Activated B cell treated with CpG ODN at 0.5 μM for 24 hours (primary cell): ENCODE measurements around the gene ERC2. TPM values are rescaled to one million over a fixed set of nuclear protein-coding genes. Genes with fewer than 3 reads are reported as not detected.

Experiments used
- ATAC-seq: fragments of 200-7000 bp; cut with Tn5 transposase; one replicate; pipeline ENCODE4 v1.10.0; 2021; ENCODE audit warnings: low read depth, mild to moderate bottlenecking, moderate library complexity
- CTCF ChIA-PET: fragments of 350-600 bp; sonication (Branson Sonifier 250); formaldehyde crosslinking; loops from one replicate; lab custom pipeline; 2021; ENCODE audit warnings: antibody characterized with exemption; lab: Charles Lee
- POLR2A ChIA-PET: fragments of 350-600 bp; sonication (Branson Sonifier 250); formaldehyde crosslinking; loops from one replicate; lab custom pipeline; 2021; ENCODE audit warnings: antibody characterized with exemption; lab: Charles Lee
- DNase-seq: peaks from one replicate; pipeline ENCODE4 v3.0.0; 2022
- H3K27ac Mint-ChIP-seq: one replicate; pipeline ENCODE4 v1.8.0; 2020; ENCODE audit warnings: mixed read lengths
- H3K27me3 Mint-ChIP-seq: one replicate; pipeline ENCODE4 v1.8.0; 2021; ENCODE audit warnings: mixed read lengths
- H3K36me3 Mint-ChIP-seq: one replicate; pipeline ENCODE4 v1.8.0; 2021; ENCODE audit warnings: low read depth, mixed read lengths
- H3K4me1 Mint-ChIP-seq: one replicate; pipeline ENCODE4 v1.8.0; 2021; ENCODE audit warnings: mixed read lengths
- H3K4me3 Mint-ChIP-seq: one replicate; pipeline ENCODE4 v1.8.0; 2020; ENCODE audit warnings: mild to moderate bottlenecking, mixed read lengths
- H3K9me3 Mint-ChIP-seq: one replicate; pipeline ENCODE4 v1.8.0; 2020; ENCODE audit warnings: mixed read lengths
- intact Hi-C: fragments of 100-400 bp; cut with micrococcal nuclease; formaldehyde crosslinking; loops from one replicate; pipeline ENCODE4 v1.15.1; 2024
- total RNA-seq: library from RNA; stranded (reverse); gene quantifications from 2 replicates; pipeline ENCODE4 v1.2.3, GENCODE V29; 2022
- TF ChIP-seq, protein P1 (sequence below): fragments of 200-600 bp; IDR thresholded peaks from one replicate; pipeline ENCODE4 v1.8.0; 2022; ENCODE audit warnings: antibody characterized with exemption, mild to moderate bottlenecking

The ERC2 gene
- total RNA-seq, 1 donor from 2014 or later: not detected

GRCh38 chr3:56295161-56295560, 173.1 kb downstream of the ERC2 start:
- CTCF ChIA-PET: no interaction called here
- TF ChIP-seq, protein P1, sequence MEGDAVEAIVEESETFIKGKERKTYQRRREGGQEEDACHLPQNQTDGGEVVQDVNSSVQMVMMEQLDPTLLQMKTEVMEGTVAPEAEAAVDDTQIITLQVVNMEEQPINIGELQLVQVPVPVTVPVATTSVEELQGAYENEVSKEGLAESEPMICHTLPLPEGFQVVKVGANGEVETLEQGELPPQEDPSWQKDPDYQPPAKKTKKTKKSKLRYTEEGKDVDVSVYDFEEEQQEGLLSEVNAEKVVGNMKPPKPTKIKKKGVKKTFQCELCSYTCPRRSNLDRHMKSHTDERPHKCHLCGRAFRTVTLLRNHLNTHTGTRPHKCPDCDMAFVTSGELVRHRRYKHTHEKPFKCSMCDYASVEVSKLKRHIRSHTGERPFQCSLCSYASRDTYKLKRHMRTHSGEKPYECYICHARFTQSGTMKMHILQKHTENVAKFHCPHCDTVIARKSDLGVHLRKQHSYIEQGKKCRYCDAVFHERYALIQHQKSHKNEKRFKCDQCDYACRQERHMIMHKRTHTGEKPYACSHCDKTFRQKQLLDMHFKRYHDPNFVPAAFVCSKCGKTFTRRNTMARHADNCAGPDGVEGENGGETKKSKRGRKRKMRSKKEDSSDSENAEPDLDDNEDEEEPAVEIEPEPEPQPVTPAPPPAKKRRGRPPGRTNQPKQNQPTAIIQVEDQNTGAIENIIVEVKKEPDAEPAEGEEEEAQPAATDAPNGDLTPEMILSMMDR: no peak
- ATAC-seq (no peak), DNase-seq (no peak)
- intact Hi-C loops: no loop called here
- Mint-ChIP-seq H3K4me1 (no peaks in the 10 kb centered on the region), H3K9me3 (peaks cover 8% of the 10 kb centered on the region), H3K27me3 (peaks cover 4% of the 10 kb centered on the region), H3K4me3 (no peak overlapping the region), H3K27ac (no peak overlapping the region), H3K36me3 (no peaks in the 10 kb centered on the region)
- POLR2A ChIA-PET: no interaction called here

GRCh38 chr3:56294286-56294685, 174.0 kb downstream of the ERC2 start:
- POLR2A ChIA-PET: no interaction called here
- DNase-seq (no peak), ATAC-seq (no peak)
- Mint-ChIP-seq H3K4me3 (no peak overlapping the region), H3K4me1 (no peaks in the 10 kb centered on the region), H3K9me3 (peaks cover 8% of the 10 kb centered on the region), H3K27me3 (no peaks in the 10 kb centered on the region), H3K36me3 (no peaks in the 10 kb centered on the region), H3K27ac (no peak overlapping the region)
- CTCF ChIA-PET: no interaction called here
- intact Hi-C loops: no loop called here
- TF ChIP-seq, protein P1: no peak

- H3K9me3 Mint-ChIP-seq: peaks cover 5% of the 10 kb centered on the region
- ATAC-seq (no peak), DNase-seq (no peak)
- TF ChIP-seq, protein P1: no peak
- intact Hi-C loops: no loop called here
- ChIA-PET POLR2A (interaction anchor here (0.6 kb wide), 1 partner anchor 40 kb away, joined by 4 read pairs; no protein-coding TSS in a partner anchor), CTCF (interaction anchor here (1.0 kb wide), 1 partner anchor 1111 kb away, joined by 3 read pairs; no protein-coding TSS in a partner anchor)
- H3K27ac Mint-ChIP-seq: no peak overlapping the region
- no peak overlapping the region for H3K4me3 Mint-ChIP-seq
- H3K27me3 Mint-ChIP-seq: no peaks in the 10 kb centered on the region
- no peaks in the 10 kb centered on the region for H3K36me3 Mint-ChIP-seq
- no peaks in the 10 kb centered on the region for H3K4me1 Mint-ChIP-seq
Measured at GRCh38 chr3:56291953-56292352, 176.3 kb downstream of the ERC2 start.

DNA sequence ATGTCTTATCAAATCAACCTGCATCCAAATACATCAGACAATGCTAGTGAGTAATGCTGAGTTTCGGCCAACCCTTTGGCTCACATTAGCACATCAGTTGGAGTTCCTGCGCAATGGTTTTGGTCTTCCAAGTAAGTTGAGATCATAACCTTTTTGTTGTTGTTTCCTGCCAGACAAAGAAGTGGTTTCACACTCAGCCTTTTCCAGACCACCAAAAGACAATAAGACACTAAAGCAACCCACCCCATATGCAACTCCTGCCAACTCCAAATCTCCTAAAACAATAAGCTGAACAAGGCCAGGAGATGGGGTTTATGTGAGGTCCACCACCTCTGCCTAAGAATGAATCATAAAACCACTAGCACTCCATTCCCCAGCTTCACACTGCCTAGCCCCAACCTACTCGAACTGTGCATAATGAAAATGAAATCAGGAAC, 177.0 kb downstream of the ERC2 start:
- Mint-ChIP-seq H3K4me3 (no peak overlapping the region), H3K27ac (no peak overlapping the region)
- TF ChIP-seq, protein P1: no peak

GRCh38 chr3:56290374-56290773, 177.9 kb downstream of the ERC2 start:
- Mint-ChIP-seq H3K4me3 (no peak overlapping the region), H3K4me1 (no peaks in the 10 kb centered on the region), H3K36me3 (no peaks in the 10 kb centered on the region), H3K27me3 (no peaks in the 10 kb centered on the region), H3K27ac (no peak overlapping the region), H3K9me3 (peaks cover 5% of the 10 kb centered on the region)
- no peak for ATAC-seq
- intact Hi-C loops: no loop called here
- ChIA-PET CTCF (no interaction called here), POLR2A (no interaction called here)
- DNase-seq: no peak
- TF ChIP-seq, protein P1: no peak

More for the DNA sequence above, 177.0 kb downstream of the ERC2 start:
- Mint-ChIP-seq H3K4me1 (no peaks in the 10 kb centered on the region), H3K36me3 (no peaks in the 10 kb centered on the region), H3K27me3 (no peaks in the 10 kb centered on the region), H3K9me3 (peaks cover 5% of the 10 kb centered on the region)
- ChIA-PET CTCF (no interaction called here), POLR2A (no interaction called here)
- DNase-seq (no peak), ATAC-seq (no peak)
- intact Hi-C loops: no loop called here
